ENCODE results near the gene KCNQ1. TPM values are rescaled to one million over a fixed set of nuclear protein-coding genes. Genes with fewer than 3 reads are reported as not detected.

The KCNQ1 gene
- total and polyA plus RNA-seq, 9 of the 15 experiments (the other 6 are each of a cell fraction or from before 2014, with no cell fraction given): 0.44 TPM; not detected in 8

GRCh38 chr11:2400762-2401435 is 43.9 kb upstream of the KCNQ1 start (continued):
- no peak for TF ChIP-seq ZNF512 (tag; IDR thresholded peaks at IDR 0.05)
- no peak for TF ChIP-seq IRF2 (CRISPR knock-in tag; IDR thresholded peaks at IDR 0.05)
- no peak for TF ChIP-seq ZNF609 (CRISPR knock-in tag; IDR thresholded peaks at IDR 0.05; ENCODE audit: borderline replicate concordance)
- TF ChIP-seq SPI1 (IDR thresholded peaks at IDR 0.05; ENCODE audit: borderline replicate concordance, low read depth, low read length): no peak
- no peak for TF ChIP-seq BDP1 (IDR thresholded peaks at IDR 0.05; ENCODE audit: insufficient read depth, insufficient read length)
- no peak for TF ChIP-seq ZFP91 (CRISPR knock-in tag; IDR thresholded peaks at IDR 0.05)
- no peak for TF ChIP-seq ETV6 (IDR thresholded peaks at IDR 0.05; ENCODE audit: borderline replicate concordance in 1 of 2, low read depth in 2 of 2, low read length in 1 of 2)
- TF ChIP-seq ETV6 (CRISPR knock-in tag; IDR thresholded peaks at IDR 0.05; ENCODE audit: borderline replicate concordance): no peak
- no peak for TF ChIP-seq ZNF766 (CRISPR knock-in tag; conservative IDR thresholded peaks at IDR 0.05)
- peak; percentile 77 for TF ChIP-seq ZFX (CRISPR knock-in tag; IDR thresholded peaks at IDR 0.05)
- TF ChIP-seq MTA3 (IDR thresholded peaks at IDR 0.05; ENCODE audit: borderline replicate concordance): no peak
- no peak for TF ChIP-seq ZNF175 (CRISPR knock-in tag; IDR thresholded peaks at IDR 0.05; ENCODE audit: low read depth)
- no peak for TF ChIP-seq ZBTB9 (CRISPR knock-in tag; IDR thresholded peaks at IDR 0.05)
- TF ChIP-seq THRB (CRISPR knock-in tag; conservative IDR thresholded peaks at IDR 0.05): no peak
